Naive thymus-derived CD8-positive, alpha-beta T cell (primary cell): ENCODE measurements around the gene MLLT3. TPM values are rescaled to one million over a fixed set of nuclear protein-coding genes. Genes with fewer than 3 reads are reported as not detected.
A peak's percentile ranks its signal among the peaks of the same experiment; 100 is the strongest.

Experiments
- ATAC-seq, 2 donors: fragments of 150-1000 bp; cut with Tn5 transposase in 1 of 2; sonication (Bioruptor Pico), chemical (Tn5 transposase) in 1 of 2; 1 replicate in 1 of 2; 2 replicates in 1 of 2; pipeline ENCODE4 v1.10.0; 2021; ENCODE audit warnings: mild to moderate bottlenecking in 2 of 2, moderate library complexity in 2 of 2
- POLR2A ChIA-PET: fragments of 350-600 bp; sonication (Branson Sonifier 250); formaldehyde crosslinking; loops from one replicate; lab custom pipeline; 2021; ENCODE audit warnings: antibody characterized with exemption; lab: Charles Lee
- DNase-seq, 10 donors: peaks; one replicate each; pipeline versions ENCODE4 v3.0.0 to v3.0.0-alpha.2; 2020 to 2022
- H3K27ac Mint-ChIP-seq, 10 donors: one replicate each; pipeline ENCODE4 v1.8.0; 2020 to 2022; ENCODE audit warnings: mild to moderate bottlenecking in 10 of 10, mixed read lengths in 10 of 10, moderate library complexity in 4 of 10, inconsistent platforms in 1 of 10
- H3K27me3 Mint-ChIP-seq, 5 donors: one replicate each; pipeline ENCODE4 v1.8.0; 2021 to 2022; ENCODE audit warnings: mixed read lengths in 5 of 5
- H3K36me3 Mint-ChIP-seq, 3 donors: one replicate each; pipeline ENCODE4 v1.8.0; 2020 to 2022; ENCODE audit warnings: mixed read lengths in 3 of 3, mild to moderate bottlenecking in 2 of 3, inconsistent platforms in 1 of 3
- H3K4me1 Mint-ChIP-seq, 4 donors: one replicate each; pipeline ENCODE4 v1.8.0; 2021 to 2022; ENCODE audit warnings: mixed read lengths in 4 of 4
- H3K4me3 Mint-ChIP-seq, 10 donors: one replicate each; pipeline ENCODE4 v1.8.0; 2020 to 2022; ENCODE audit warnings: mild to moderate bottlenecking in 10 of 10, mixed read lengths in 10 of 10, moderate library complexity in 6 of 10, inconsistent platforms in 1 of 10
- H3K9me3 Mint-ChIP-seq, 9 donors: one replicate each; pipeline ENCODE4 v1.8.0; 2020 to 2022; ENCODE audit warnings: mixed read lengths in 9 of 9, mild to moderate bottlenecking in 3 of 9, inconsistent platforms in 1 of 9, moderate library complexity in 1 of 9
- polyA plus RNA-seq, 3 donors: library from polyadenylated mRNA; unstranded; fragments of 300-500 nt; fragmentation: Illumina TruSeq; gene quantifications; one replicate each; pipeline ENCODE4 v1.2.3, GENCODE V29; 2021
- total RNA-seq, 8 experiments: library from RNA in 2 of 8; stranded (reverse) in 2 of 8; gene quantifications; one replicate each; pipeline ENCODE4 v1.2.3 and lab custom pipeline; 2021 to 2026

Gene MLLT3
- total and polyA plus RNA-seq, 5 experiments from 2014 or later = 28.0 to 73.0 (median 42.9) TPM

DNA sequence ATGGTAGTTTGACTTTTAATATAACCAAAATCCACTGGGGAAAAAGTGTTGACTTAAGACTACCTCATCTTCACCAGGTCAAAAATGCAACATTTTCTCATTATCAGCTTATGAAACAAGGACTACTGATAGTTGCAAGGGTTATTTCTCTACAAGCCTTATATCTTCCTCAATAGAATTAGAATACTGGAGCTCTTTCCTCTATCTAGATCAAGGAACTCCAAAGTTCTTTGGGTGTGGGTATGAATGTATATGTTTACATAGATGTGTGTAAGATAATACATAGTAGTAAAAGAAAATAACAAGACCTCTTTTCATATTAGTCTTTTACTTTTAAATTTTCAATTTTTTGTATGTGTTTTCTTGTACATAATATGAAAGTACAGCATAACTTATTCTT lies 244.5 kb downstream of the MLLT3 start:
- H3K27me3 Mint-ChIP-seq = no peaks in the 10 kb centered on the region
- peaks cover 0 to 12% (median 0%) of the 10 kb centered on the region in 3 donors for H3K36me3 Mint-ChIP-seq
- peak overlapping the region in 1 of 10 donors; percentile 10 for H3K4me3 Mint-ChIP-seq
- no peaks in the 10 kb centered on the region for H3K9me3 Mint-ChIP-seq
- peak overlapping the region in 6 of 10 donors; percentile 12 to 74 (median 20) for H3K27ac Mint-ChIP-seq
- peaks cover 25 to 67% (median 61%) of the 10 kb centered on the region in 4 donors for H3K4me1 Mint-ChIP-seq
- POLR2A ChIA-PET = no interaction called here
- ATAC-seq = no peak
- no peak for DNase-seq

GRCh38 chr9:20376731-20377375 lies 245.4 kb downstream of the MLLT3 start:
- peak overlapping the region in 7 of 10 donors; percentile 42 to 88 (median 72) for H3K27ac Mint-ChIP-seq
- ATAC-seq = no peak
- H3K4me3 Mint-ChIP-seq = peak overlapping the region in 6 of 10 donors; percentile 13 to 45 (median 38)
- no peaks in the 10 kb centered on the region for H3K9me3 Mint-ChIP-seq
- no peak for DNase-seq
- POLR2A ChIA-PET = interaction anchor here (0.5 to 1.0 kb wide), 2 partner anchors 31 to 76 kb away, joined by 4 to 5 read pairs; no protein-coding TSS in a partner anchor
- no peaks in the 10 kb centered on the region for H3K27me3 Mint-ChIP-seq
- H3K36me3 Mint-ChIP-seq = peaks cover 0 to 10% (median 0%) of the 10 kb centered on the region in 3 donors
- H3K4me1 Mint-ChIP-seq = peaks cover 22 to 63% (median 58%) of the 10 kb centered on the region in 4 donors

DNA sequence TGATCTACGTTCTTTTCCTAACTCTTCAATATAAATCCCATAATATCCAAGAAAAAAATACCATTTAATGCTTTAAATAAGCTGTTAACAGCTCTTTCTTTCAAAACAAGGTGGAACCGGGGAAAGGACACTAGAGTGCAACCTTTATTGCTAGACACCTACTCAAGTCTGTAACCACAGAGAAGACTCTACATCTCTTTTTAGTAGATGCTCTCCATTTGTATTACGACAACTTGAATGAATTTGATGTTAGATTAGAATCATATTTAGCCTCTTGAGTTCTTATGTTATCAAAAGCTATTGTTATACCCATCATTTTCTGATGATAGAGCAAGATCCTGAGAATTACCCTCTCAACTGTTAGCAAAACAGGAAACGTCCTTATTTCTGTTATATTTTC lies 246.3 kb downstream of the MLLT3 start:
- Mint-ChIP-seq H3K27me3 (no peaks in the 10 kb centered on the region), H3K36me3 (peaks cover 0 to 13% (median 0%) of the 10 kb centered on the region in 3 donors), H3K9me3 (no peaks in the 10 kb centered on the region), H3K27ac (peak overlapping the region in 6 of 10 donors; percentile 34 to 88 (median 70)), H3K4me3 (peak overlapping the region in 5 of 10 donors; percentile 6 to 56 (median 27)), H3K4me1 (peaks cover 26 to 71% (median 66%) of the 10 kb centered on the region in 4 donors)
- POLR2A ChIA-PET = interaction anchor here (1.0 kb wide), 1 partner anchor 32 kb away, joined by 4 read pairs; no protein-coding TSS in a partner anchor
- no peak for DNase-seq
- no peak for ATAC-seq

GRCh38 chr9:20373263-20373662 lies 249.0 kb downstream of the MLLT3 start:
- H3K27ac Mint-ChIP-seq = peak overlapping the region in 7 of 10 donors; percentile 34 to 89 (median 71)
- H3K4me3 Mint-ChIP-seq = peak overlapping the region in 5 of 10 donors; percentile 3 to 31 (median 26)
- no peaks in the 10 kb centered on the region for H3K27me3 Mint-ChIP-seq
- no peaks in the 10 kb centered on the region for H3K9me3 Mint-ChIP-seq
- peaks cover 0 to 8% (median 5%) of the 10 kb centered on the region in 3 donors for H3K36me3 Mint-ChIP-seq
- peaks cover 27 to 78% (median 77%) of the 10 kb centered on the region in 4 donors for H3K4me1 Mint-ChIP-seq
- POLR2A ChIA-PET = no interaction called here
- no peak for DNase-seq
- peak in 1 of 2 donors; percentile 54 for ATAC-seq

DNA sequence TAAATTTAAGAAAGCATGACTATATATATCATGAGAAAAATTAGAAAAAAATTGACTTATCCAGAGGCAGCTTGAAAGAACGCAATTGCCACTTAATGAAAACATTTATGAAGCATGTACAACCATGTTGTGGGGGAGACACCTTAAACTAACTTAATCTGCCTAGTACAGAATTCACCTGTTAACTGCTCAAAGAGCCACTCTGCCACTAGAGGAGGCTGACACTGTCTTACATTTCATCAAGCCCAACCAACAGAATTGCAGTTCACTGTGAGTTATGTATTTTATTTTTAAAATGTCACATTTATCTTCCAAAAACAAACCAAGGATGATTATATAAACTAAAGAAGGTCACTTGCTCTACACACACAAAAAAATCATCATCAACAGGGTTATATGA lies 252.9 kb downstream of the MLLT3 start:
- Mint-ChIP-seq H3K36me3 (peaks cover 5 to 29% (median 24%) of the 10 kb centered on the region in 3 donors), H3K4me1 (peaks cover 23 to 73% (median 60%) of the 10 kb centered on the region in 4 donors), H3K4me3 (no peak overlapping the region), H3K27me3 (no peaks in the 10 kb centered on the region), H3K27ac (peak overlapping the region in 2 of 10 donors; percentile 0 to 42), H3K9me3 (peaks cover 0 to 14% (median 0%) of the 10 kb centered on the region in 9 donors)
- DNase-seq (no peak), ATAC-seq (peak in 1 of 2 donors; percentile 49)
- POLR2A ChIA-PET = no interaction called here

GRCh38 chr9:20367855-20368254 lies 254.4 kb downstream of the MLLT3 start:
- Mint-ChIP-seq H3K4me3 (no peak overlapping the region), H3K4me1 (peaks cover 25 to 68% (median 49%) of the 10 kb centered on the region in 4 donors), H3K9me3 (peaks cover 0 to 14% (median 0%) of the 10 kb centered on the region in 9 donors), H3K36me3 (peaks cover 5 to 42% (median 27%) of the 10 kb centered on the region in 3 donors), H3K27ac (peak overlapping the region in 2 of 10 donors; percentile 12 to 17), H3K27me3 (no peaks in the 10 kb centered on the region)
- POLR2A ChIA-PET = no interaction called here
- ATAC-seq (no peak), DNase-seq (no peak)

DNA sequence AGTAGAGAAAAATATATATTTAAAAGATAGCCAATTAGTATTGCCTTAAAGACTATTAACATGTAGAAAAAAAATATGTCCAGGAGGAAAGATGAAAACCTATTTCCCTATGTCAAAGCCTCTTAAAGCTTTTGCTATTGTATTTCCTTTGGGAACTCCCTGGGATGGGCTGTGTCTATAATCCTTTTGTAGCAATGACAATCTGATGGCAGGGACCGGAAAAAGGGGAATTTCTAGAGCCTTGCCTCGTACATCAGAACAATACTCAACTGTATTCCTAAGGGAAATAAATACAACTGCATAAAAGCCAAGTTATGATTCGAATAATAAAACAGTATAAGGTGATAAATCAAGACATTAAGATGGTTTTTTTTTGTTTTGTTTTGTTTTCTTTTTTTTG lies 257.3 kb downstream of the MLLT3 start:
- Mint-ChIP-seq H3K27me3 (no peaks in the 10 kb centered on the region), H3K4me3 (no peak overlapping the region), H3K4me1 (peaks cover 29 to 70% (median 51%) of the 10 kb centered on the region in 4 donors), H3K9me3 (peaks cover 0 to 14% (median 0%) of the 10 kb centered on the region in 9 donors), H3K27ac (no peak overlapping the region), H3K36me3 (peaks cover 5 to 64% (median 36%) of the 10 kb centered on the region in 3 donors)
- no peak for DNase-seq
- ATAC-seq = no peak
- POLR2A ChIA-PET = no interaction called here

- H3K4me1 Mint-ChIP-seq = peaks cover 31 to 63% (median 42%) of the 10 kb centered on the region in 4 donors
- POLR2A ChIA-PET = no interaction called here
- no peaks in the 10 kb centered on the region for H3K27me3 Mint-ChIP-seq
- H3K27ac Mint-ChIP-seq = peak overlapping the region in 6 of 10 donors; percentile 13 to 82 (median 62)
- H3K9me3 Mint-ChIP-seq = peaks cover 0 to 14% (median 0%) of the 10 kb centered on the region in 9 donors
- ATAC-seq (no peak), DNase-seq (no peak)
- no peak overlapping the region for H3K4me3 Mint-ChIP-seq
- peaks cover 5 to 76% (median 34%) of the 10 kb centered on the region in 3 donors for H3K36me3 Mint-ChIP-seq
These were observed 259.1 kb downstream of the MLLT3 start for GRCh38 chr9:20363233-20363632.

DNA sequence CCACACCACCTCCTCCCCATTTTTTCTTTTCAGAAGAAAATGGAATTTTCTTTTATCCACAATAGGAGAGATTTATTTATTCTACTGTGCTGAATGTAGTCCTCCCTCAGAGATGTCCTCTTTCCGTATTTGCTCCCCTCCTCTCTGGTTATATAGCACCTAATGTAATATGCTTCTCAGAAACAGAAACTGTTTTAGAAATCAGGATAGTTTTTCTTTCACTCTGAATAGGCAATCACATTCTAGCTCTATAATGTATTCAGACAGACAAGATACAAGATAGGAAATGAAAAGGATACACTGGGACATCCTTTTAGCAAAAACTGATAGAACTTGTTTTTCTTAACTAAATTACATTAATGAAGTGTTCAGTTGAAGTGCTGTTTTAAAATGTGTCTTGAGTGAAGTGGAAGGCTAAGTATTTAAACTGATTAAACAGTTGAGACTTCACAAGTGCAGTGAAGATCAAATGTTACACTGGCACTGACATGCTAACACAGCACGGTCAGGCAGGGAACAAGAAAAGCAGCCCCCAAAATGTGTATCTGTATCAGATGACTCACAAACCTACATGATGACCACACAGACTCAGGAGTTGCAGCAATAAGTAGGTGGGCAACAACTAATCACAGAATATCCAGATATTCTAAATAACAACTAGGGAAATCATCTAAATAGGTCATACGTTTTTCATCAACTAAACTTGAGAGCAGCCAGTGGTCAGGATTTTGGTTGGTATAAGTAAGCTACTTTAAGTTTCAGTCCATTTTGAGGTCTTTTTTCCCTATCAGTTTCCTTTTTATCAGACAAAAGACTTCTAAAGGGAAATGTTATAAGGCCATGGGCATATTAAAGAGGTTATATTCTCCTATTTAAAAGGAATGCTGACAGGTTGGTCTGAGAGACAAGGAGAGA lies 260.4 kb downstream of the MLLT3 start:
- ATAC-seq (peak in 1 of 2 donors; percentile 68), DNase-seq (peak in 1 of 10 donors; percentile 21)
- H3K27ac Mint-ChIP-seq = peak overlapping the region; percentile 7 to 88 (median 67)
- H3K4me1 Mint-ChIP-seq = peaks cover 33 to 64% (median 47%) of the 10 kb centered on the region in 4 donors
- H3K27me3 Mint-ChIP-seq = no peaks in the 10 kb centered on the region
- POLR2A ChIA-PET = interaction anchor here (0.7 kb wide), 1 partner anchor 1197 kb away, joined by 5 read pairs; no protein-coding TSS in a partner anchor
- peaks cover 0 to 4% (median 0%) of the 10 kb centered on the region in 9 donors for H3K9me3 Mint-ChIP-seq
- peaks cover 1 to 78% (median 28%) of the 10 kb centered on the region in 3 donors for H3K36me3 Mint-ChIP-seq
- peak overlapping the region in 9 of 10 donors; percentile 0 to 60 (median 33) for H3K4me3 Mint-ChIP-seq

- no peaks in the 10 kb centered on the region for H3K9me3 Mint-ChIP-seq
- peaks cover 0 to 77% (median 21%) of the 10 kb centered on the region in 3 donors for H3K36me3 Mint-ChIP-seq
- peak in 1 of 10 donors; percentile 37 for DNase-seq
- POLR2A ChIA-PET = interaction anchor here (1.3 kb wide), 1 partner anchor 37 kb away, joined by 4 read pairs; no protein-coding TSS in a partner anchor
- peaks cover 38 to 66% (median 53%) of the 10 kb centered on the region in 4 donors for H3K4me1 Mint-ChIP-seq
- ATAC-seq = peak in 1 of 2 donors; percentile 43
- peak overlapping the region in 8 of 10 donors; percentile 4 to 60 (median 15) for H3K4me3 Mint-ChIP-seq
- H3K27ac Mint-ChIP-seq = peak overlapping the region; percentile 21 to 68 (median 44)
- no peaks in the 10 kb centered on the region for H3K27me3 Mint-ChIP-seq
These were observed 261.1 kb downstream of the MLLT3 start for GRCh38 chr9:20361229-20361628.

DNA sequence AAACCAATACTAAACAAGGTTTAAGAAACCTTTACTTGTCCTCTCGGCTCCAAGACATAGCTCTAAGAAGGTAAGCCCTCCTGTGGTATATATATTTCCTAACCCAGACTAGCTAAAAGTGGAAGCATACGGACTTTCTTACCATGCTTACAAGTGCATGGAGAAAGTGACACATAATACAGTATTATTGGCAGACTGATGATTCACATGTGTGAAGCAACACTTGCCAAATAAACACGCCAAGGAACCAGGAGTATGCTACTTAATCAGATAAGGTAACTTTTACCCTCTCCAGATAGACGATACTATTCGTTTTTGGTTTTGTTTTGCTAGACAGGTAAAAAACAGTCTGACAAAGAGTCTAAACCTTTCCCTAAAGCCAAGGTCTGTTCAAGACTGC lies 264.1 kb downstream of the MLLT3 start:
- H3K4me1 Mint-ChIP-seq = peaks cover 33 to 59% (median 51%) of the 10 kb centered on the region in 4 donors
- POLR2A ChIA-PET = interaction anchor here (0.7 to 1.4 kb wide), 2 partner anchors 36 to 1691 kb away, joined by 3 read pairs; no protein-coding TSS in a partner anchor
- no peaks in the 10 kb centered on the region for H3K9me3 Mint-ChIP-seq
- no peak for DNase-seq
- no peak for ATAC-seq
- peaks cover 0 to 74% (median 22%) of the 10 kb centered on the region in 3 donors for H3K36me3 Mint-ChIP-seq
- no peaks in the 10 kb centered on the region for H3K27me3 Mint-ChIP-seq
- H3K27ac Mint-ChIP-seq = peak overlapping the region in 6 of 10 donors; percentile 22 to 85 (median 64)
- H3K4me3 Mint-ChIP-seq = peak overlapping the region in 1 of 10 donors; percentile 6

- ATAC-seq = no peak
- POLR2A ChIA-PET = interaction anchor here (1.4 kb wide), 1 partner anchor 38 kb away, joined by 3 read pairs; no protein-coding TSS in a partner anchor
- Mint-ChIP-seq H3K9me3 (no peaks in the 10 kb centered on the region), H3K27ac (peak overlapping the region in 8 of 10 donors; percentile 23 to 85 (median 66)), H3K36me3 (peaks cover 4 to 74% (median 23%) of the 10 kb centered on the region in 3 donors), H3K4me1 (peaks cover 30 to 50% (median 43%) of the 10 kb centered on the region in 4 donors), H3K4me3 (peak overlapping the region in 3 of 10 donors; percentile 31 to 57 (median 43)), H3K27me3 (no peaks in the 10 kb centered on the region)
- DNase-seq = no peak
These were observed 265.3 kb downstream of the MLLT3 start for GRCh38 chr9:20357037-20357432.
